Mesothelial cell of epicardium (in vitro differentiated cells): Measurements from ENCODE around the gene TFDP1. TPM values are rescaled to one million over a fixed set of nuclear protein-coding genes. Genes with fewer than 3 reads are reported as not detected.
A peak's percentile ranks its signal among the peaks of the same experiment; 100 is the strongest.

Source experiments
- DNase-seq, 2 experiments: peaks; one replicate each; pipeline ENCODE4 v3.0.0; 2021; ENCODE audit warnings: low spot score in 2 of 2; ENCODE audit not compliant: unreplicated experiment in 2 of 2
- H3K27ac Mint-ChIP-seq: 2 replicates; pipeline ENCODE4 v1.8.0; 2021; ENCODE audit warnings: mixed read lengths
- H3K27me3 Mint-ChIP-seq: 2 replicates; pipeline ENCODE4 v1.8.0; 2021; ENCODE audit warnings: low read depth, mixed read lengths
- H3K36me3 Mint-ChIP-seq: 2 replicates; pipeline ENCODE4 v1.8.0; 2021; ENCODE audit warnings: mixed read lengths
- H3K4me1 Mint-ChIP-seq: 2 replicates; pipeline ENCODE4 v1.8.0; 2021; ENCODE audit warnings: mixed read lengths
- H3K4me3 Mint-ChIP-seq: 2 replicates; pipeline ENCODE4 v1.8.0; 2021; ENCODE audit warnings: mild to moderate bottlenecking, moderate library complexity, mixed read lengths
- H3K9me3 Mint-ChIP-seq: 2 replicates; pipeline ENCODE4 v1.8.0; 2021; ENCODE audit warnings: mixed read lengths
- CTCF ChIP-seq: fragments of 200-600 bp; sonication (generic); IDR thresholded peaks from one replicate; pipeline ENCODE4 v1.5.0; 2021; ENCODE audit warnings: antibody characterized with exemption; ENCODE audit not compliant: unreplicated experiment
- total RNA-seq: library from RNA; stranded (reverse); gene quantifications from 3 replicates; pipeline ENCODE4 v1.2.1, GENCODE V29; 2021

Gene TFDP1
- total RNA-seq, 1 donor from 2014 or later, result 52.6 TPM

- Mint-ChIP-seq H3K9me3 (peaks cover 4% of the 10 kb centered on the region), H3K27me3 (peaks cover 3% of the 10 kb centered on the region), H3K36me3 (no peaks in the 10 kb centered on the region), H3K4me3 (no peak within 1 kb of the TSS), H3K27ac (no peak within 1 kb of the TSS), H3K4me1 (no peaks in the 10 kb centered on the region)
- TF ChIP-seq CTCF, result no peak
- peak; percentile 14 to 36 for DNase-seq
Observed at GRCh38 chr13:113666951-113667701, 82.6 kb downstream of the TFDP1 start, which contains the start of gene GRK1. Gene GRK1 (plus strand): TSS chr13:113667219. CDS start chr13:113667387, 168 bp downstream.

- no peak for TF ChIP-seq CTCF
- Mint-ChIP-seq H3K27me3 (peaks cover 3% of the 10 kb centered on the region), H3K36me3 (no peaks in the 10 kb centered on the region), H3K27ac (no peak overlapping the region), H3K4me3 (no peak overlapping the region), H3K9me3 (no peaks in the 10 kb centered on the region), H3K4me1 (no peaks in the 10 kb centered on the region)
- peak in 1 of 2 experiments; percentile 15 for DNase-seq
Observed at GRCh38 chr13:113667771-113668490, 83.4 kb downstream of the TFDP1 start.

GRCh38 chr13:113668491-113668971 lies 84.0 kb downstream of the TFDP1 start:
- H3K4me1 Mint-ChIP-seq, result no peaks in the 10 kb centered on the region
- H3K27ac Mint-ChIP-seq, result no peak overlapping the region
- H3K36me3 Mint-ChIP-seq, result no peaks in the 10 kb centered on the region
- TF ChIP-seq CTCF, result no peak
- peaks cover under 1% of the 10 kb centered on the region for H3K27me3 Mint-ChIP-seq
- H3K4me3 Mint-ChIP-seq, result no peak overlapping the region
- no peaks in the 10 kb centered on the region for H3K9me3 Mint-ChIP-seq
- peak; percentile 14 to 30 for DNase-seq

GRCh38 chr13:113669231-113669754 lies 84.7 kb downstream of the TFDP1 start:
- Mint-ChIP-seq H3K27ac (no peak overlapping the region), H3K27me3 (no peaks in the 10 kb centered on the region), H3K36me3 (no peaks in the 10 kb centered on the region), H3K4me1 (no peaks in the 10 kb centered on the region), H3K4me3 (no peak overlapping the region), H3K9me3 (no peaks in the 10 kb centered on the region)
- peak; percentile 10 to 29 for DNase-seq
- TF ChIP-seq CTCF, result no peak

GRCh38 chr13:113669755-113670341 lies 85.3 kb downstream of the TFDP1 start:
- Mint-ChIP-seq H3K36me3 (no peaks in the 10 kb centered on the region), H3K4me3 (no peak overlapping the region), H3K27ac (no peak overlapping the region), H3K9me3 (no peaks in the 10 kb centered on the region), H3K27me3 (no peaks in the 10 kb centered on the region), H3K4me1 (no peaks in the 10 kb centered on the region)
- DNase-seq, result peak; percentile 14 to 29
- no peak for TF ChIP-seq CTCF
